ENCODE data around the gene RPGRIP1L. TPM values are rescaled to one million over a fixed set of nuclear protein-coding genes. Genes with fewer than 3 reads are reported as not detected.

RPGRIP1L gene
- total RNA-seq, 2 donors from 2014 or later = 4.4 to 4.9 TPM

DNA sequence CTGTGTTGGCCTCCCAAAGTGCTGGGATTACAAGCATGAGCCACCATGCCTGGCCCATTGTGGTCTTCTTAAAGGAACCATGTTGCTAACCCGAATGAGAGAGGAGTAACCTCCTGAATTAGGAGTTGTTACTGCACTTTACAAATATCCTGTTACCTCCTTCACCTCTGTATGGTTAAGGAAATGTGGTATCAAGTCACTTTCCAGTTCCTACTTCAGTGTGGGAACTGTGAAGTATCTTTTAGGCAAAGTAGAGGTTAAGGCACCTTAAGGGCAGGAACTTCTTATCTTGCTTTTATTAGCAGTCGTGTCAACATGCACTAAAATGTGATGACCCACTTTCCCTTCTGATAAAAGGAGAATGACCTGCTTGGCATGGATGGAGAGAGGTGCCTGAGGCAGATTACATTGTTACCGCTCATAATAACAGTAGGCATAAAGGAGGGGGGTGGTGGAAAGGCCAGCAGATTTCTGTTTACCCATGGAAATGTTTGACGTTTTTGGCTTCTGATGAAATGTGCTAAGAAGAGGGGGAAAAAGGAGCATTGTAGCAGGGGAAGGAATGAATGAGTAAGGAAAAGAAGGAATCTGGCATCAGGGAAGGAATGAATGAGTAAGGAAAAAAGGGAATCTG, 28.8 kb upstream of the RPGRIP1L start:
- DNase-seq = no peak
- no peak for ATAC-seq (replicated peaks in 1 of 2)
- Mint-ChIP-seq H3K4me3 (no peak overlapping the region), H3K36me3 (ENCODE audit: insufficient read depth in 2 of 2) (peaks cover 0 to 2% of the 10 kb centered on the region in 2 donors), H3K27me3 (ENCODE audit: low read depth) (no peaks in the 10 kb centered on the region), H3K4me1 (ENCODE audit: low read depth) (peaks cover 38% of the 10 kb centered on the region), H3K27ac (no peak overlapping the region), H3K9me3 (peaks cover 0 to 2% of the 10 kb centered on the region in 2 donors)

GRCh38 chr16:53730693-53731092, 27.0 kb upstream of the RPGRIP1L start:
- Mint-ChIP-seq H3K4me1 (ENCODE audit: low read depth) (peaks cover 31% of the 10 kb centered on the region), H3K27me3 (ENCODE audit: low read depth) (no peaks in the 10 kb centered on the region), H3K9me3 (peaks cover 0 to 2% of the 10 kb centered on the region in 2 donors), H3K36me3 (ENCODE audit: insufficient read depth in 2 of 2) (peaks cover 0 to 2% of the 10 kb centered on the region in 2 donors), H3K27ac (no peak overlapping the region), H3K4me3 (no peak overlapping the region)
- no peak for DNase-seq
- no peak for ATAC-seq (replicated peaks in 1 of 2)

GRCh38 chr16:53726625-53727024, 23.0 kb upstream of the RPGRIP1L start:
- no peak for ATAC-seq (replicated peaks in 1 of 2)
- no peak overlapping the region for H3K4me3 Mint-ChIP-seq

GRCh38 chr16:53721017-53721416, 17.4 kb upstream of the RPGRIP1L start:
- H3K27ac Mint-ChIP-seq = no peak overlapping the region
- peaks cover 0 to 4% of the 10 kb centered on the region in 2 donors for H3K36me3 Mint-ChIP-seq (ENCODE audit: insufficient read depth in 2 of 2)
- H3K27me3 Mint-ChIP-seq (ENCODE audit: low read depth) = no peaks in the 10 kb centered on the region
- H3K4me3 Mint-ChIP-seq = no peak overlapping the region
- peaks cover 24% of the 10 kb centered on the region for H3K4me1 Mint-ChIP-seq (ENCODE audit: low read depth)
- H3K9me3 Mint-ChIP-seq = no peaks in the 10 kb centered on the region
- DNase-seq (no peak), ATAC-seq (replicated peaks in 1 of 2) (no peak)

More at GRCh38 chr16:53726625-53727024, 23.0 kb upstream of the RPGRIP1L start:
- no peaks in the 10 kb centered on the region for H3K27me3 Mint-ChIP-seq (ENCODE audit: low read depth)
- no peak for DNase-seq
- peaks cover 0 to 2% of the 10 kb centered on the region in 2 donors for H3K36me3 Mint-ChIP-seq (ENCODE audit: insufficient read depth in 2 of 2)
- H3K4me1 Mint-ChIP-seq (ENCODE audit: low read depth) = peaks cover 25% of the 10 kb centered on the region
- no peak overlapping the region for H3K27ac Mint-ChIP-seq
- peaks cover 0 to 2% of the 10 kb centered on the region in 2 donors for H3K9me3 Mint-ChIP-seq

GRCh38 chr16:53717577-53717976, 13.9 kb upstream of the RPGRIP1L start:
- Mint-ChIP-seq H3K36me3 (ENCODE audit: insufficient read depth in 2 of 2) (peaks cover 0 to 4% of the 10 kb centered on the region in 2 donors), H3K4me3 (no peak overlapping the region), H3K27ac (no peak overlapping the region), H3K4me1 (ENCODE audit: low read depth) (peaks cover 21% of the 10 kb centered on the region), H3K27me3 (ENCODE audit: low read depth) (no peaks in the 10 kb centered on the region), H3K9me3 (no peaks in the 10 kb centered on the region)
- ATAC-seq (replicated peaks in 1 of 2) = no peak
- DNase-seq = no peak

DNA sequence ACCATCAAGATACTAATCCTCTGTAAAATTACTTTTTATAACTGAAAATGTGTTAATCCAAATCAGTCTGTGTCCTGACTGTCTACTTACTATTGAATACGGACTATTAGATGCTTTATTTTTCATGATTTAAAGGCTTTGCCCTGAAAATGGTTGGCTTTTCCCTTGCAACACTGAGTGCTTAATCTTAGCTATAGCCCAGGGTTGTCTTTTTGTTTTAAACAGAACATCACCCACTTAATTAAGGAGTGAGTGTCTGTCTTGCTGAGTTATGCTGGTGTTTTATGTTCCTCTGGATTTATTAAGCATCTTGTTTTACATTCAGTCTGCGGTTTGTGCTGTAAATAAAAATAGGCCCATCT, 11.3 kb upstream of the RPGRIP1L start:
- Mint-ChIP-seq H3K9me3 (no peaks in the 10 kb centered on the region), H3K36me3 (ENCODE audit: insufficient read depth in 2 of 2) (peaks cover 0 to 1% of the 10 kb centered on the region in 2 donors), H3K27ac (no peak overlapping the region), H3K4me1 (ENCODE audit: low read depth) (peaks cover 14% of the 10 kb centered on the region), H3K4me3 (no peak overlapping the region), H3K27me3 (ENCODE audit: low read depth) (no peaks in the 10 kb centered on the region)
- DNase-seq (no peak), ATAC-seq (replicated peaks in 1 of 2) (no peak)

DNA sequence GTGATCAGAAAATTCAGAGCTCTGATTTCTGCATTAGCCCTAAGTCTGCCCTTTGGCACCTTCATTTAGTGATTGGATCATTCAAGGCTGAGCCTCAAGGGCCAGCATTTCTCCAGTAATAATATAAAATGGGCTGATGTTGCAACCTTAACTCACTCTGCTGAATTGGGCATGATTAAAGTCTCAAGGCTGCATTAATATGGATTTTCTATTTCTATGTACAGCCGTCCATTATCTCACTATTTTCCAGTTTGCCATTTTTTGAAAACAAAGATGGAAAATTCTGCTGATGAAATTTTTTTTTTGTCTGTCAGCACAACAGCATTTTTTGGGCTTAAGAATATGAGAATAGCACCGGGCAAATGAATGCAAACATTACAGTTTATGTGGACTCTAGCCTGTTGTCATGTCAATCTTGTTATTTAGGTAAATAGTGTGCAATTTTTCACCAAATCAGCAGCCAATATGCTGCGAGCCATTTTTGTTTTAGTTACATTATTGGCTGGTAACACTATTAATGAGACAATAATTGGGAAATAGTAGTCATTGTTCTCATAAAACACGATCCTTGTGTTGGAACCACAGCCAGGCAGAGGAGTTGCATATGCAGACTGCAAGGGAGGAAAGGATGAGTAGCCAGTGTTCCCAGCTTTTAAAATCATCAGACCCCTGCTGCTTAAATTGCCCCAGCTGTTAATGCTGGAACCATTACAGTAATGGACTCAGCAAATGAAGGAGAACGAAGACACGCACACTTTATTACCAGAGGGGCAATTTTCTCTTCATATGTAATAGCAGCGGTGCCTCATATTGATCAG, 10.8 kb upstream of the RPGRIP1L start:
- Mint-ChIP-seq H3K9me3 (no peaks in the 10 kb centered on the region), H3K36me3 (ENCODE audit: insufficient read depth in 2 of 2) (peaks cover 0 to 1% of the 10 kb centered on the region in 2 donors), H3K4me3 (no peak overlapping the region), H3K27ac (no peak overlapping the region), H3K4me1 (ENCODE audit: low read depth) (peaks cover 14% of the 10 kb centered on the region), H3K27me3 (ENCODE audit: low read depth) (no peaks in the 10 kb centered on the region)
- DNase-seq (no peak), ATAC-seq (replicated peaks in 1 of 2) (no peak)

GRCh38 chr16:53713403-53714204, 9.9 kb upstream of the RPGRIP1L start:
- no peak overlapping the region for H3K4me3 Mint-ChIP-seq
- no peak overlapping the region for H3K27ac Mint-ChIP-seq
- H3K36me3 Mint-ChIP-seq (ENCODE audit: insufficient read depth in 2 of 2) = peaks cover 0 to 1% of the 10 kb centered on the region in 2 donors
- no peaks in the 10 kb centered on the region for H3K27me3 Mint-ChIP-seq (ENCODE audit: low read depth)
- H3K4me1 Mint-ChIP-seq (ENCODE audit: low read depth) = peaks cover 14% of the 10 kb centered on the region
- peaks cover 0 to 1% of the 10 kb centered on the region in 2 donors for H3K9me3 Mint-ChIP-seq
- no peak for DNase-seq
- ATAC-seq (replicated peaks in 1 of 2) = no peak

DNA sequence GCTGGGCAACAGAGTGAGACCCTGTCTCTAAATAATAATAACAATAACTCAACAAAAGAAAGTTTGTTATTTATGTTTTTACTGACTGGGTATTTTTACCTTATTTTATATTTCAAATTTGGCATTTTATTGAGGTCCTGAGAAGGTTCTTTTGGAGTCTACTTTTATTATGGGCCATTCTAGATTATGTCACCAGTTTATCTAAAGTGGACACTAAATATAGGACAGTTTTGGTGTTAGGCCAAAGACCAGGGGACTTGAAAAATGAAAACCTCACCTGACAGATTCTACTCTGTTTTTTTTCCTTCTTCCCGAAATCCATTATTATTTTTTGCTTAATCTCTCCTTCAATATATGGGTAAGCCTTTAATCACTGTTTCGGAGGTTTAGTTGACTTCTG, 8.4 kb upstream of the RPGRIP1L start:
- peaks cover 0 to 1% of the 10 kb centered on the region in 2 donors for H3K9me3 Mint-ChIP-seq
- ATAC-seq (replicated peaks in 1 of 2) (no peak), DNase-seq (no peak)
- H3K27ac Mint-ChIP-seq = no peak overlapping the region
- H3K36me3 Mint-ChIP-seq (ENCODE audit: insufficient read depth in 2 of 2) = peaks cover 0 to 3% of the 10 kb centered on the region in 2 donors
- peaks cover 24% of the 10 kb centered on the region for H3K4me1 Mint-ChIP-seq (ENCODE audit: low read depth)
- H3K27me3 Mint-ChIP-seq (ENCODE audit: low read depth) = no peaks in the 10 kb centered on the region
- H3K4me3 Mint-ChIP-seq = no peak overlapping the region

- no peak overlapping the region for H3K27ac Mint-ChIP-seq
- H3K4me1 Mint-ChIP-seq (ENCODE audit: low read depth) = peaks cover 31% of the 10 kb centered on the region
- peaks cover 0 to 1% of the 10 kb centered on the region in 2 donors for H3K9me3 Mint-ChIP-seq
- H3K27me3 Mint-ChIP-seq (ENCODE audit: low read depth) = no peaks in the 10 kb centered on the region
- DNase-seq = no peak
- ATAC-seq (replicated peaks in 1 of 2) = no peak
- no peak overlapping the region for H3K4me3 Mint-ChIP-seq
- H3K36me3 Mint-ChIP-seq (ENCODE audit: insufficient read depth in 2 of 2) = peaks cover 0 to 3% of the 10 kb centered on the region in 2 donors
These were observed 7.7 kb upstream of the RPGRIP1L start for GRCh38 chr16:53711390-53711789.

DNA sequence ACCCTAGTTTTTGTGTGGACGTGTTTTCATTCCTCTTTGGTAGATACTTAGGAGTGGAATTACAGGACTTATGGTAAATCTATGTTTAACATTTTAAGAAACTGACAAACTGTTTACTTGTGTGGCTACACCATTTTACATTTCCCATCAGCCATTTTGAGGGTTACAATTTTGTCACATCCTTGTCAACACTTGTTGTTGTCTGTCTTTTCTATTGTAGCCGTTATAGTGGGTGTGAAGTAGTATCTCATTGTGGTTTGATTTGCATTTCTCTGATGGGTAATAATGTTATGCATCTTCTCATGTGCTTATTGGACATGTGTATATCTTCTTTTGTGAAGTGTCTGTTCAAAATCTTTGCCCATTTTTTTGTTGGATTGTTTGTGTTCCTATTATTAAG, 4.8 kb upstream of the RPGRIP1L start:
- H3K4me3 Mint-ChIP-seq = no peak overlapping the region
- ATAC-seq (replicated peaks in 1 of 2) (no peak), DNase-seq (no peak)
- H3K36me3 Mint-ChIP-seq (ENCODE audit: insufficient read depth in 2 of 2) = peaks cover 2 to 3% of the 10 kb centered on the region in 2 donors
- no peaks in the 10 kb centered on the region for H3K27me3 Mint-ChIP-seq (ENCODE audit: low read depth)
- no peak overlapping the region for H3K27ac Mint-ChIP-seq
- H3K9me3 Mint-ChIP-seq = peaks cover 0 to 1% of the 10 kb centered on the region in 2 donors
- H3K4me1 Mint-ChIP-seq (ENCODE audit: low read depth) = peaks cover 32% of the 10 kb centered on the region

- ATAC-seq (replicated peaks in 1 of 2) (no peak), DNase-seq (no peak)
- H3K27ac Mint-ChIP-seq = no peak overlapping the region
- no peaks in the 10 kb centered on the region for H3K27me3 Mint-ChIP-seq (ENCODE audit: low read depth)
- H3K36me3 Mint-ChIP-seq (ENCODE audit: insufficient read depth in 2 of 2) = peaks cover 2 to 3% of the 10 kb centered on the region in 2 donors
- H3K9me3 Mint-ChIP-seq = peaks cover 0 to 1% of the 10 kb centered on the region in 2 donors
- H3K4me1 Mint-ChIP-seq (ENCODE audit: low read depth) = peaks cover 32% of the 10 kb centered on the region
- H3K4me3 Mint-ChIP-seq = no peak overlapping the region
These were observed 4.0 kb upstream of the RPGRIP1L start for GRCh38 chr16:53707671-53708070.

- H3K36me3 Mint-ChIP-seq (ENCODE audit: insufficient read depth in 2 of 2) = peaks cover 2 to 3% of the 10 kb centered on the region in 2 donors
- H3K4me1 Mint-ChIP-seq (ENCODE audit: low read depth) = peaks cover 32% of the 10 kb centered on the region
- ATAC-seq (replicated peaks in 1 of 2) (no peak), DNase-seq (no peak)
- peak overlapping the region; percentile 96 for H3K27ac Mint-ChIP-seq
- H3K4me3 Mint-ChIP-seq = peak overlapping the region; percentile 95 to 99
- H3K27me3 Mint-ChIP-seq (ENCODE audit: low read depth) = no peaks in the 10 kb centered on the region
- H3K9me3 Mint-ChIP-seq = peaks cover 0 to 1% of the 10 kb centered on the region in 2 donors
These were observed 770 bp upstream of the RPGRIP1L start for GRCh38 chr16:53704445-53704813.
